ENCODE measurements around the gene TPRG1L.

- TF ChIP-seq, protein P1, sequence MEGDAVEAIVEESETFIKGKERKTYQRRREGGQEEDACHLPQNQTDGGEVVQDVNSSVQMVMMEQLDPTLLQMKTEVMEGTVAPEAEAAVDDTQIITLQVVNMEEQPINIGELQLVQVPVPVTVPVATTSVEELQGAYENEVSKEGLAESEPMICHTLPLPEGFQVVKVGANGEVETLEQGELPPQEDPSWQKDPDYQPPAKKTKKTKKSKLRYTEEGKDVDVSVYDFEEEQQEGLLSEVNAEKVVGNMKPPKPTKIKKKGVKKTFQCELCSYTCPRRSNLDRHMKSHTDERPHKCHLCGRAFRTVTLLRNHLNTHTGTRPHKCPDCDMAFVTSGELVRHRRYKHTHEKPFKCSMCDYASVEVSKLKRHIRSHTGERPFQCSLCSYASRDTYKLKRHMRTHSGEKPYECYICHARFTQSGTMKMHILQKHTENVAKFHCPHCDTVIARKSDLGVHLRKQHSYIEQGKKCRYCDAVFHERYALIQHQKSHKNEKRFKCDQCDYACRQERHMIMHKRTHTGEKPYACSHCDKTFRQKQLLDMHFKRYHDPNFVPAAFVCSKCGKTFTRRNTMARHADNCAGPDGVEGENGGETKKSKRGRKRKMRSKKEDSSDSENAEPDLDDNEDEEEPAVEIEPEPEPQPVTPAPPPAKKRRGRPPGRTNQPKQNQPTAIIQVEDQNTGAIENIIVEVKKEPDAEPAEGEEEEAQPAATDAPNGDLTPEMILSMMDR (IDR thresholded peaks at IDR 0.05): no peak
- TF ChIP-seq POLR2A (IDR thresholded peaks at IDR 0.05; ENCODE audit: low read depth): no peak
- no peak for TF ChIP-seq POLR2AphosphoS5 (IDR thresholded peaks at IDR 0.05)
Measured at GRCh38 chr1:3611170-3612019, 13.4 kb upstream of the TPRG1L start, which contains the start of gene MEGF6.

Data from esophagus muscularis mucosa (tissue), 3 donors.